ENCODE results near the gene LEP. TPM values are rescaled to one million over a fixed set of nuclear protein-coding genes. Genes with fewer than 3 reads are reported as not detected.

LEP gene
- total and polyA plus RNA-seq, 2 donors (not counting 1 experiment from before 2014, with no cell fraction given): 0.36 to 2.8 TPM

DNA sequence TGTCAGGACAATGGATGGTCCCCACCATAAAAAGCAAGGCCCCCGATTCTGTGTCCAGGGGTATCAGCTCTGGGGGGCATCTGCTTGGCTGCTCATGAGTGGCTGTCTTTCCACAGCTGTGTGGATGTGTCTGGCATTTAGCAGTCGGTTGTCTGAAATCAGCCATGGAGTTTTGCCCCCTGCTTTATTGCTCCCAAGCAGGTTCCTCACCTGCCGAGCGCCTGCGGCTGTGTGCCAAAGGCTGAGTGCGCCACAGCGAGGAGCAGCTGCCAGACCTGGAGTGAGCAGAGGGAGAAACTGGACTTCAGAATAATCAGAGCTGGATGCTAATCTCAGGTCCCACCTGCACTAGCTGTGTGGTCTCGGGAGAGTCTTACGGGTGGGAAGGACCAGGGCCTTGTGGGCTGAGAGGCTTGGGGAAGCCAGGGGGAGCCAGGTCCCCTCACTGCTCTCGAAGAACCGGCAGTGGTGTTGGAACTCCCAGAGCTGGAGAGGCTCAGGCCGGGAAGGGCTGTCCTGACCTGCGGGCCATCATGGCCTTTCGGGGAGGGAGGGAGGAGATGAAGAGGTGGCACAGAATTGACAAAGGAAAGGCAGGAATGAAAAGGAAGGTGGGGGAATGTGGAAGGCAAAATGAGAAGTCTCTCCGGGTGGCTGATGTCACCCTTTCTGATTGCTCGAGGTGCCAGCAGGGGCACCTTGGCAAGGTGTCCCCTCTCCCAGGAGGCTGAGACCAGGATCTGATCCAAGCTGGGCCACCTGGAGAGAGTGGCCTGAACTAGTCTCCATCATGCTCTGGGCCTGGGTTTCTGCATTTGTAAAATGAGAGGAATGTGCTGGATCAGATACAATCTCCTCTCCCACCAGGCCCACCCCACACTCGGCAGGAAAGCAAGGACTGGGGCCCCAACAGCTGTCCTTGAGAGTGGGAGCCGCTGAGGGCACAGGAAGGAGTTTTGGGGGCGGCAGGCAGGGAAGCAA is 30.2 kb upstream of the LEP start:
- Histone ChIP-seq H3K4me2 (ENCODE audit: extremely low read depth, insufficient read depth, low read length) (no peak overlapping the region), H4K20me1 (ENCODE audit: control insufficient read depth, extremely low read depth, insufficient read depth, low read length) (no peaks in the 10 kb centered on the region), H2AFZ (ENCODE audit: low read length) (no peak overlapping the region), H3K9ac (ENCODE audit: insufficient read depth, low read length) (no peak overlapping the region), H3K4me1 (ENCODE audit: control insufficient read depth, extremely low read depth, insufficient read depth, low read length) (peaks cover 7% of the 10 kb centered on the region), H3K79me2 (ENCODE audit: control insufficient read depth, insufficient read depth, low read length) (no peaks in the 10 kb centered on the region), H3K27me3 (ENCODE audit: control insufficient read depth, insufficient read depth, low read length) (peaks cover 14% of the 10 kb centered on the region), H3K36me3 (ENCODE audit: control insufficient read depth, insufficient read depth, low read length) (no peaks in the 10 kb centered on the region), H3K27ac (ENCODE audit: insufficient read depth, low read length) (no peak overlapping the region), H3K9me3 (ENCODE audit: control insufficient read depth, insufficient read depth, low read depth, low read length) (no peaks in the 10 kb centered on the region), H3K4me3 (replicated peaks in 1 of 4; ENCODE audit: control extremely low read depth in 1 of 4, insufficient read depth in 1 of 4, low read depth in 3 of 4, low read length in 4 of 4) (no peak overlapping the region)
- DNase-seq (ENCODE audit: low read depth in 2 of 2): no peak
- TF ChIP-seq EZH2 (IDR thresholded peaks at IDR 0.05; ENCODE audit: low read length, missing control alignments): no peak
- TF ChIP-seq, protein P1, sequence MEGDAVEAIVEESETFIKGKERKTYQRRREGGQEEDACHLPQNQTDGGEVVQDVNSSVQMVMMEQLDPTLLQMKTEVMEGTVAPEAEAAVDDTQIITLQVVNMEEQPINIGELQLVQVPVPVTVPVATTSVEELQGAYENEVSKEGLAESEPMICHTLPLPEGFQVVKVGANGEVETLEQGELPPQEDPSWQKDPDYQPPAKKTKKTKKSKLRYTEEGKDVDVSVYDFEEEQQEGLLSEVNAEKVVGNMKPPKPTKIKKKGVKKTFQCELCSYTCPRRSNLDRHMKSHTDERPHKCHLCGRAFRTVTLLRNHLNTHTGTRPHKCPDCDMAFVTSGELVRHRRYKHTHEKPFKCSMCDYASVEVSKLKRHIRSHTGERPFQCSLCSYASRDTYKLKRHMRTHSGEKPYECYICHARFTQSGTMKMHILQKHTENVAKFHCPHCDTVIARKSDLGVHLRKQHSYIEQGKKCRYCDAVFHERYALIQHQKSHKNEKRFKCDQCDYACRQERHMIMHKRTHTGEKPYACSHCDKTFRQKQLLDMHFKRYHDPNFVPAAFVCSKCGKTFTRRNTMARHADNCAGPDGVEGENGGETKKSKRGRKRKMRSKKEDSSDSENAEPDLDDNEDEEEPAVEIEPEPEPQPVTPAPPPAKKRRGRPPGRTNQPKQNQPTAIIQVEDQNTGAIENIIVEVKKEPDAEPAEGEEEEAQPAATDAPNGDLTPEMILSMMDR (conservative IDR thresholded peaks at IDR 0.05 in 1 of 2, IDR thresholded peaks at IDR 0.05 in 1 of 2; ENCODE audit: low read depth in 1 of 2, low read length in 2 of 2): no peak

DNA sequence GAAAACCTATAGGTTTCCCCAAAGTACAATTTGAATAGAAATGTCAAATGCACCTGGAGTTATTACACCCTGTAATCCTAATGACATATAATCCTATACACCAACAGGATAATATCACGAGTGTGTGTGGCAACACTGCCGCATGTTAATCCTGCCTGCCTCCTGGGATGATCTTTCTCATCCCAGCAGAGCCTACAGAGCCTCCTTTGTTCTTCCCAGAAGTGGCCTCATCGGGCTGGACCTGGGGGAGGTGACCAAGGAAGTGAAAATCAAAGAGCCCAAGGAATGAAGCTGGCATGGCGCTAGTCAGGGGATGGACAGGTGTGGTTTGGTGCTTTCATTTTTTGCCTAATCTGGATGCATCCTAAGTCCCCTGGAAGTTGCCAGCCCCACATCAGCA is 29.5 kb upstream of the LEP start:
- H3K27ac ChIP-seq (ENCODE audit: insufficient read depth, low read length): no peak overlapping the region
- H2AFZ ChIP-seq (ENCODE audit: low read length): no peak overlapping the region
- no peaks in the 10 kb centered on the region for H3K79me2 ChIP-seq (ENCODE audit: control insufficient read depth, insufficient read depth, low read length)
- H3K36me3 ChIP-seq (ENCODE audit: control insufficient read depth, insufficient read depth, low read length): no peaks in the 10 kb centered on the region
- no peaks in the 10 kb centered on the region for H3K9me3 ChIP-seq (ENCODE audit: control insufficient read depth, insufficient read depth, low read depth, low read length)
- H3K4me3 ChIP-seq (replicated peaks in 1 of 4; ENCODE audit: control extremely low read depth in 1 of 4, insufficient read depth in 1 of 4, low read depth in 3 of 4, low read length in 4 of 4): no peak overlapping the region
- no peak for DNase-seq (ENCODE audit: low read depth in 2 of 2)
- H3K9ac ChIP-seq (ENCODE audit: insufficient read depth, low read length): no peak overlapping the region
- no peaks in the 10 kb centered on the region for H4K20me1 ChIP-seq (ENCODE audit: control insufficient read depth, extremely low read depth, insufficient read depth, low read length)
- peaks cover 9% of the 10 kb centered on the region for H3K27me3 ChIP-seq (ENCODE audit: control insufficient read depth, insufficient read depth, low read length)
- TF ChIP-seq, protein P1 (conservative IDR thresholded peaks at IDR 0.05 in 1 of 2, IDR thresholded peaks at IDR 0.05 in 1 of 2; ENCODE audit: low read depth in 1 of 2, low read length in 2 of 2): no peak
- no peak for TF ChIP-seq EZH2 (IDR thresholded peaks at IDR 0.05; ENCODE audit: low read length, missing control alignments)
- H3K4me1 ChIP-seq (ENCODE audit: control insufficient read depth, extremely low read depth, insufficient read depth, low read length): peaks cover 7% of the 10 kb centered on the region
- no peak overlapping the region for H3K4me2 ChIP-seq (ENCODE audit: extremely low read depth, insufficient read depth, low read length)

DNA sequence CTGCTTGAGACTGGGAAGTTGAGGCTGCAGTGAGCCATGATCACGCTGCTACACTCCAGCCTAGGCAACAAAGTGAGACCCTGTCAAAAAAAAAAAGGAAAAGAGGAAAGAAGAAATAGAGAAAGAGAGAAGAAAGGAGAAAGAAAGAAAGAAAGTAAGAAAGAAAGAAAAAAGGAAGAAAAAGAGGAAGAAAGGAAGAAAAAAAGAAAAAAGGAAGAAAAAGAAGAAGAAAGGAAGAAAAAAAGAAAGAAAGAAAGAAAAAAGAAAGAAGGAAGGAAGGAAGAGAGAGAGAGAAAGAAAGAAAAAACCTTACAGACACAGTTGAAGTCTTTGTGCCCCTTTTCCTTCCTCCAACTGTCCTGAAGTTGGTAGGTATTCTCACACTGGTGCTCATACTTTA is 26.6 kb upstream of the LEP start:
- Histone ChIP-seq H3K4me1 (ENCODE audit: control insufficient read depth, extremely low read depth, insufficient read depth, low read length) (peaks cover 11% of the 10 kb centered on the region), H3K9me3 (ENCODE audit: control insufficient read depth, insufficient read depth, low read depth, low read length) (no peaks in the 10 kb centered on the region), H3K27ac (ENCODE audit: insufficient read depth, low read length) (no peak overlapping the region), H3K27me3 (ENCODE audit: control insufficient read depth, insufficient read depth, low read length) (no peaks in the 10 kb centered on the region), H3K79me2 (ENCODE audit: control insufficient read depth, insufficient read depth, low read length) (no peaks in the 10 kb centered on the region), H3K36me3 (ENCODE audit: control insufficient read depth, insufficient read depth, low read length) (no peaks in the 10 kb centered on the region), H3K9ac (ENCODE audit: insufficient read depth, low read length) (no peak overlapping the region), H3K4me3 (replicated peaks in 1 of 4; ENCODE audit: control extremely low read depth in 1 of 4, insufficient read depth in 1 of 4, low read depth in 3 of 4, low read length in 4 of 4) (no peak overlapping the region), H4K20me1 (ENCODE audit: control insufficient read depth, extremely low read depth, insufficient read depth, low read length) (no peaks in the 10 kb centered on the region), H3K4me2 (ENCODE audit: extremely low read depth, insufficient read depth, low read length) (no peak overlapping the region), H2AFZ (ENCODE audit: low read length) (no peak overlapping the region)
- DNase-seq (ENCODE audit: low read depth in 2 of 2): no peak
- TF ChIP-seq, protein P1 (conservative IDR thresholded peaks at IDR 0.05 in 1 of 2, IDR thresholded peaks at IDR 0.05 in 1 of 2; ENCODE audit: low read depth in 1 of 2, low read length in 2 of 2): no peak
- TF ChIP-seq EZH2 (IDR thresholded peaks at IDR 0.05; ENCODE audit: low read length, missing control alignments): no peak
